Stimulated activated CD8-positive, alpha-beta memory T cell treated with anti-CD3 and anti-CD28 coated beads, Interleukin-4, amount 100 ng/mL, for 24 hours (primary cell): Measurements from ENCODE around the gene TRABD2B.

Source experiments
- DNase-seq: peaks from one replicate; pipeline ENCODE4 v3.0.0-alpha.2; 2020; ENCODE audit warnings: low read depth

TRABD2B gene

GRCh38 chr1:47997289-47998200 lies at the start of gene TRABD2B:
TRABD2B (minus strand) TSS chr1:47997385.
- DNase-seq: peak; percentile 53

- DNase-seq: no peak
Observed at GRCh38 chr1:48044311-48044710, 47.1 kb upstream of the TRABD2B start.

GRCh38 chr1:48043622-48044021 lies 46.4 kb upstream of the TRABD2B start:
- DNase-seq: no peak

- no peak for DNase-seq
Observed at GRCh38 chr1:48040154-48040553, 43.0 kb upstream of the TRABD2B start.

DNA sequence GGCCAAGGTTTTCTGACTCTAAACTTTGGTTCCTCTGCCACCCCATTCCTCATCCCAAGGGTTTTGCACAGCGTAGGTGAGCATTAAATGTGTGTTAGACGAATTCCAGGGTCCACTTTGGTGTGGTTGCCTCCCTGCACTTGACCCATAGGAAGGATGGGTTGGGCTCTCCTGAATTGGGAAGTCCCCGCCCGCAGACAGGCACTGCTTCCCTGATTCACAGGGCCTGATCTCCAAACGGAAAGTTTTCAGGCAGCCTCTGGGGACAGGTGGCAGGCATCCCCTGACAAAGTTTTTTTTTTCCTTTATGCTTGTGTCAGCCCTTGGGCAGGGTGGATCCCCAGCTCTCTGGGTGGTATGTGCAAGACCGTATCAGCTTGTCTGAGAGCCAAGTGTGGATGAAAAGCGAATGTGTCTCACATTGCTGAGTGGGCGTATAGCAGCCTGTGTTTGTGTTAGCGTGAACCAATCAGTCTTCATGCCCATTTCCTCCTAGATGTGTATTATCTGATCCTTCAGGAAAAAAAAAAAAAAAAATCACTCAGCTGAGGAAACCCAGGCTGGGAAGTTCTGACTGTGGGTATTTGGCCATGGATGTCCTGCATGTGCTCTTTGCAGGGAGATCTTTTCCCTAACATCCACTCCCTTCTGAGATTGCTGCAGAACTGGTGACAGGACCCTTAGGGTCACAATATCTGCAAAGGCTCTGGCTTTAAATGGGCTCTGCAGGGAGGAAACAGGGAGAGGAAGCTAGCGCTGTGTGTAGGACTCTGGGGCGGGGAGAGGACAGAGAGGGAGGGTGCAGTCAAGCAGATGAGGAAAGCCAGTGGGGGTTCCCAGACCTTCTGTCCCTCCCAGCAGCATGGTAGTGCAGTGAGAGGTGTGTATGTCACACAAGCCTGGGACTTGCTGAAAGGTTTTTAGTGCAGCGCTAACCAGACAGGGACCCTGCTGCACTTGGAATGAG lies 42.2 kb upstream of the TRABD2B start:
- DNase-seq: no peak

DNA sequence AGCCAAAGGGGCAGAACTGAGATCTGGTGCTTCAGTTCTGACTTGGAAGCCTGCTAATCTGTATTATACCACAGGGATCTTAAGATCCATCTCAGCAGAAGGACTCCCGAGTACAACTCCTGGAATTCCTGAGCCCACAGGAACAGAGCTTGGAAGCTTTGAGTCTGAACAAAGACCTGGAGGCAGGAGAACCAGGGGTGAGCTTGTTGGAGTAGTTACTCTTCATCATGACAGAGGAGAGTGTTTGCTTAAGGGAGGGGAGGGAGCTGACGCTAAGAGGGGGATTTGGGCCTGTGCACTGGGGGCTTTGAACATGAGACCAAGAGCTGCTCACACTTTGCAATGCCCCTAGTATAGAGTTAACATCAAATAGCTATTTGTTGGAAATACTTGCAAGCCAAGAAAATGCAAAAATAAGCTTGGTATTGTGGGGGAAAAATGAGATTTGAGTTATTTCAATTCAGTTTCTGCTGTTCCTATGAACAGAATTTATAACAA lies 41.1 kb upstream of the TRABD2B start:
- DNase-seq: no peak

- no peak for DNase-seq
Observed at GRCh38 chr1:48036710-48037355, 39.6 kb upstream of the TRABD2B start.

DNA sequence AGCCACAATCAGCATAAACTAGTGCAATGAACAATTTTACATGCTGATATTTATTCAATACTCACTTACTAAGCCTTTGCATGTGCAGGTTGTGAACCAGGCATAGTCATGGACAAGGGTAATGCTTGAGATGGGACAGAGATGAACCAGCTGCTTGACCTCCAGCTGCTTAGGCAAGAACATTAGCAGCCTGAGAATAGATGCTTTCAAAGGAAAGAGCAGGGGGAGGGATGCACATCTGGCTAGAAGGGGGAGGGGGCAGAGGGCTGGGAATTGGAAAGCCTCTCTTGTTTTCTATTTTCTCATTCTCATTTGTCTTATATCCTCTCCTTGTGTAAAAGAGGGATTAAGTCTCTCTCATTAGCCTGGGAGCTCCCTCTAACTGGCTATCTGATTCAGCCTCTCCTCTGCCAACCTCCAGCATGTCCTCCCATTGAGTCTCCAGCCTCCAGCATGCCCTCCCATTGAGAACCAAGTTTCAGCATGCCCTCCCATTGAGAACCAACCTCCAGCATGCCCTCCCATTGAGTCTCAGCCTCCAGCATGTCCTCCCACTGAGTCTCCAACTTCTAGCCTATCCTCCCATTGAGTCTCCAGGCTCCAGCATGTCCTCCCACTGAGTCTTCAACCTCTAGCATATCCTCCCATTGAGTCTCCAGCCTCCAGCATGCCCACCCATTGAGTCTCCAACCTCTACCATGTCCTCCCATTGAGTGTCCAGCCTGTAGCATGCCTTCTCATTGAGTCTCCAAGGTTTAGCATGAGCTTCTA lies 38.4 kb upstream of the TRABD2B start:
- no peak for DNase-seq

GRCh38 chr1:48033495-48034045 lies 36.4 kb upstream of the TRABD2B start:
- no peak for DNase-seq

DNA sequence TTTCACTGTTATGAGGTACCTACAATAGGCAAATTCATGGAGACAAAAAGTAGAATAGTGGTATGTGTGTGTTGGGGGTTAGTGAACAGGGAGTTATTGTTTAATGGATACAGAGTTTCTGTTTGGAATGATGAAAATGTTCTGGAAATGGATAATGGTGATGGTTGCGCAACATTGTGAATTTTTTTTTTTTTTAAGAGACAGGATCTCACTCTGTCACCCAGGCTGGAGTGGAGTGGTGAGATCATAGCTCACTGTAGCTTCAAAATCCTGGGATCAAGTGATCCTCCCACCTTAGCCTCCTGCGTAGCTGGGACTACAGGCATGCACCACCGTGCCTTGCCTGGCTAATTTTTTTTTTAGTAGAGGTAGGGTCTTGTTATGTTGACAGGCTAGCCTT lies 34.5 kb upstream of the TRABD2B start:
- no peak for DNase-seq

DNA sequence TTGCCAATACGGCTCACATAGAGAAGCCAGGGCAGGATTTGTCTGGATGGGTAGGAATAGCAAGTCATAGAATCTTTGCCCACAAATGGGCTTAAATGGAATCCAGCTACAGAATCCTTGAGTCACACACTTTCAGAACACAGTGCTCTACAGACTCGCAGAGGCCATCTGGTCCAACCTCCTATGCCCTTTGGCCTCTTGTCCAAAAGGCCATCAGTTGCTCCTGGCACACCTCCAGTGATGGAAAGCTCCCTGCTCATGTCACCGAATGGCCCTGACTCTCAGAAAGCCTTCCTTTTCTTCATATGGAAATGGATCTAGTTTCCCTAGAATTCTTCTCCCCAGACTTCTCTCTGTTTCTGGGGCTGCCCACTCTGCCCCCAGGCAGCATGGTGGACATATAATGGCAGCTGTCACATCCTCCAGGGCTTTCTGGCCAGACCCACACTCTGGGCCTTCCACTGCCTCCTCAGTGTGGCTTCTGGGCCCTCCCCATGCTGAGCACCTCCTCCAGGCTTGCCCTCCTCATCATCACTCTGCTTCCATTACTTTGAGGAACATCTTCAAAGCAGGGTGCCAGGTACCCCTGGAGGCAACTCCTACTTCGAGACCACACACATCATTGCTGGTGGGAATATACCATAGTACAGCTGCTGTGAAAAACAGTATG lies 33.6 kb upstream of the TRABD2B start:
- no peak for DNase-seq

DNA sequence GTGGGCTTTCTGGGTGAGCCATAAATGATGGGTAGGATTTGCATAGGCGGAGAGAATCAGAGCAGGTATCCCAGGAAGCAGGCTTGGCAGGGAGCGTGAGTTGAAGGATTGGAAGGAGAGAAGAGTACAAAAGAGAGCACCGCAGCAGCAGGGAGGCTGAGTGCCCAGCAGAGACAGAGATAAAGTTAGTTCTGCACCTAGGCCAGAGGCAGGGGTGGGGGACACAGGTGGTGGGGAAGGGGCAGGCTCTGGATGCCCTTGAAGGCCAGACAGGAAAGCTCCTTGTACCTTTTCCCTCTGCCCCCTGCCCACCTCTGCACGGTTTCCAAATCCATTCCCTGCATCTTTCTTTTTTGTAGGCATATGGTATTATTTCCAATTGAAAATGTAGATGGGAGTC lies 33.0 kb upstream of the TRABD2B start:
- no peak for DNase-seq

- DNase-seq: no peak
Observed at GRCh38 chr1:48028218-48029069, 31.3 kb upstream of the TRABD2B start.

DNA sequence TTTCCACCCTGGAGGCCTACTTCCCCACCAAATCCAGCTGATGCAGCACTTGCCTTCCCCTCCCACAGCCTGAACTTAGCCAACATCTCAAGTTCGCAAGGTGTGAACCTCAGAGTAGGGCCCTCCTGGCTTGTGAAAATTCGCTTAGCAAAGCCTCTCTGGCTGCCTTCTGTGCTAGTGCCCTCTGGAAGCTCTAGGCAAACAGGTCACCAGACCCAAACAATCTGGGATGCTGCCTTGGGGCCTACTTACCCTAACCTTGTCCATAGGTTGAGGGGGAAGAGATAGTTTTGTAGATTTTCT lies 30.3 kb upstream of the TRABD2B start:
- DNase-seq: no peak

DNA sequence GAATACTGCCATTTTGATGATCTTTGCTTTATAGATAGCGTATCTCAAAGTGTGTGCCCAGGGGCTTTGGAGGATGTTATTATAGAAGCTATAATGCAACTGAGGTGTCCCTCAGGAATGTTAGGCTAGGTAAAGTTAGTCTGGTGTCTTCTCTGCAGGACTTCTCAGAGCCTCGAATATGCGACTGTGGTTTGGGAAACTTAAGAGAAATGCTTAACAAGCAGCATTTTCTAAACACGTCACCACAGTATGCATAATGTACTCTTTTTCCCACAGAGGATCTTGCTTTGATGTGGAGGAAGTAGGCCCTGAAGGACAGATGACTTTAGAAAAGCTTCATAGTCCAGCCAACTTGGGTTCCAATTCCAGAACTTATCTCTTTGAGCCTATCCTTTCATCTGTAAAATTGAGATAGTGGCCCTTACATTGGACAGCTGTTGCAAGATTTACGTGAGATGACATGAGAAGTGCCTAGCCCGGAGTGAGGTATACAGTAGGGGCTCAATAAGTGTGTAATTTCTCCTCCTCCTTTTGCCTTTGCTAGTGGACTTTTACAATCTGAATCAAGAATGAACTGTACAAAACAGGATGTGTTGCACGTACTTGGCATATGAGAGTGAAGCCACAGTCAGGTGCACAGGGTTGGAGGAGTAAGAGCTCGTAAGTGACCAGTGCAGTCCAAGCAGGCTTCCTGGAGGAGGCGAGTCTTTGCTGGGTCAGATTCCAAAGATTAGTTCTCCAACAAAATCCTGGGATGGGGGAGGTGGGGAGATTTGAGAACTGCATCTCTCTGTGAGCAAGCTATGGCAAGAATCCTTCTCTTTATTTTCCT lies 29.7 kb upstream of the TRABD2B start:
- DNase-seq: no peak

DNA sequence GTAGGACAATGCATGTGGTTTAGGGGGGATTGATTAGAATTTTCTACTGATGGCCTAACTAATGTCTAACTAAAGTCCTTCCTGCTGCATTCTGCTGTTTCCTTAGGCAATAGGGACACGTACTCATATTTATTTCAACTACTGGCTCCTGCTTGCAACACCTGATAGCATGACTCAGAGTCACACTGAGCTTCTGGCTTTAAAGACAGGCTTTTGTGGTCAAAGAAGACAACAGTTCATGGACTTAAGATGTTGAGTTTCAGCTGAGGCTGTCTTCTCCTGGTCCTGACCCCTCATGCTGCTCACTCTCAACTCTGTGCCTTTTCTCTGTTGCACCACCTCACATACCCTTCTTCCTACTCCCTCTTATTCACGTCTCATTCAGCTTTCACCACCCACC lies 29.1 kb upstream of the TRABD2B start:
- DNase-seq: no peak

DNA sequence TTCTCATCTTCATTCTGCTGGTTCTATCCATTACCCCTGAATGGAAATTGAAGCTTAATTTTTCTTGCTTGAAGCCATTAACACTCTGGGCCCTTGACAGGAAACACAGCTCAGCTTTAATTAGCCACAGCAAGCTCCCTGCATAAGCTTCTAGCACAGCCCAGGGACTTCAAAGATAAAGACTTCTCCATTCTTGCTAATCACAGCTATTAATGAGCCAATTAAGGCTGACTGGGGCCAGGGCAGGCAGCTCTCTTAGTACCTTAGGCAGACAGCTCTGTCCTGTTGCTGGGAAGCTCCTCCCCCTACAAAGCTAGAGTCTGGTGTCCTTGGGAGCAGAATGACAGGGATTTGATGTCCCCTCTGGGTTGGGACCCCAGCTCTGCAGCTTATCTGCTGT lies 27.9 kb upstream of the TRABD2B start:
- no peak for DNase-seq

GRCh38 chr1:48023488-48023887 lies 26.3 kb upstream of the TRABD2B start:
- DNase-seq: no peak

DNA sequence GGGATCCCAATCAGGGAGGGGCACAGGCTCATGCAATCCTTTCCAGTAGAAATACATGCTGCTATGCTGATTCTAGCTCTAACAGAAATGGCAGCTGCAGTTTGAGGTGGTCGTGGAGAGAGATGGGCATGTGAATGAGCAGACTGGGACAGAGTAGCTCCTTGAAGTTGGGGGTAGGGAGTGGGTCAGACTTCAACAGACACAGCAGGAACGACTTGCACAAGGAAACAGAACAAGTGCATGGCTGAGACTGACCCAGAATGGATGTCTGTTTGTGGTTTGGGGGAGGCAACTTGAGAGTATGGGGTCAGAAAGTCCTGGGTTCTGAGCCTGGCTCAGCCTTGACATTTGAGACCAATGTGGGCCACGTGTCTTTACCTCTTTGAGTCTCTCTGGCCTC lies 25.1 kb upstream of the TRABD2B start:
- DNase-seq: no peak
